GM19025 (cell line): ENCODE data around the gene PRDM11.
A peak's percentile ranks its signal among the peaks of the same experiment; 100 is the strongest.
"Not testable (repeated sequence)": the region's sequence is repeated elsewhere in the genome, so short reads cannot be mapped to it uniquely, and the experiment has no call there.

Experiments used
- ATAC-seq: cut with Tn5 transposase; IDR thresholded peaks from one replicate; pipeline ENCODE4 v1.9.1; 2021; ENCODE audit warnings: mild to moderate bottlenecking, low read depth, moderate library complexity; ENCODE audit not compliant: unreplicated experiment

Gene PRDM11

GRCh38 chr11:45146072-45147016 is at the start of gene PRDM11:
PRDM11 (plus strand) TSS chr11:45146639; CDS start chr11:45181767, 35,128 bp downstream.
- peak; percentile 31 for ATAC-seq

GRCh38 chr11:45097721-45098493 is 48.5 kb upstream of the PRDM11 start:
- ATAC-seq = no peak

- ATAC-seq = no peak
These were observed 47.5 kb upstream of the PRDM11 start for GRCh38 chr11:45098929-45099328.

GRCh38 chr11:45100339-45100738 is 46.1 kb upstream of the PRDM11 start:
- ATAC-seq = no peak

- peak; percentile 14 for ATAC-seq
These were observed 44.1 kb upstream of the PRDM11 start for GRCh38 chr11:45102361-45102809.

GRCh38 chr11:45102810-45103621 is 43.4 kb upstream of the PRDM11 start:
- ATAC-seq = peak; percentile 80

- ATAC-seq = no peak
These were observed 42.2 kb upstream of the PRDM11 start for GRCh38 chr11:45104006-45104789.

GRCh38 chr11:45104790-45105084 is 41.7 kb upstream of the PRDM11 start:
- ATAC-seq = no peak

GRCh38 chr11:45105233-45105983 is 41.0 kb upstream of the PRDM11 start:
- ATAC-seq = no peak

GRCh38 chr11:45105984-45106375 is 40.5 kb upstream of the PRDM11 start:
- no peak for ATAC-seq

- ATAC-seq = no peak
These were observed 40.0 kb upstream of the PRDM11 start for GRCh38 chr11:45106440-45106839.

- ATAC-seq = no peak
These were observed 39.4 kb upstream of the PRDM11 start for GRCh38 chr11:45107029-45107428.

GRCh38 chr11:45108070-45109064 is 38.1 kb upstream of the PRDM11 start:
- no peak for ATAC-seq

GRCh38 chr11:45109400-45109799 is 37.0 kb upstream of the PRDM11 start:
- no peak for ATAC-seq

- no peak for ATAC-seq
These were observed 35.9 kb upstream of the PRDM11 start for GRCh38 chr11:45110562-45110961.

- no peak for ATAC-seq
These were observed 32.6 kb upstream of the PRDM11 start for GRCh38 chr11:45113807-45114206.

GRCh38 chr11:45127836-45128235 is 18.6 kb upstream of the PRDM11 start:
- not testable (repeated sequence) for ATAC-seq

GRCh38 chr11:45133878-45134277 is 12.6 kb upstream of the PRDM11 start:
- no peak for ATAC-seq
